Gastroesophageal sphincter (tissue), 3 donors: ENCODE data around the gene AAK1.

ENCODE experiments used
- EP300 ChIP-seq: sonication (generic); formaldehyde crosslinking; IDR thresholded peaks from one replicate; pipeline ENCODE4 v1.6.1; 2017; ENCODE audit warnings: antibody characterized with exemption, mild to moderate bottlenecking
- POLR2A ChIP-seq, 2 donors: fragments of 450-650 bp; IDR thresholded peaks; one replicate each; pipeline ENCODE4 v1.6.1; 2017; ENCODE audit warnings: antibody characterized with exemption in 2 of 2, mild to moderate bottlenecking in 2 of 2, moderate library complexity in 1 of 2
- POLR2AphosphoS5 ChIP-seq: sonication (generic); formaldehyde crosslinking; IDR thresholded peaks from one replicate; pipeline ENCODE4 v1.6.1; 2017; ENCODE audit warnings: antibody characterized with exemption
- TF ChIP-seq, protein P1 (sequence below), 4 experiments: fragments of 200-600 bp in 2 of 4; fragments of 450-650 bp in 2 of 4; sonication (generic) in 1 of 4; IDR thresholded peaks; one replicate each; pipeline ENCODE4 v1.5.1; 2017 to 2019; ENCODE audit warnings: antibody characterized with exemption in 4 of 4, mild to moderate bottlenecking in 2 of 4, moderate library complexity in 2 of 4

- TF ChIP-seq, protein P1, sequence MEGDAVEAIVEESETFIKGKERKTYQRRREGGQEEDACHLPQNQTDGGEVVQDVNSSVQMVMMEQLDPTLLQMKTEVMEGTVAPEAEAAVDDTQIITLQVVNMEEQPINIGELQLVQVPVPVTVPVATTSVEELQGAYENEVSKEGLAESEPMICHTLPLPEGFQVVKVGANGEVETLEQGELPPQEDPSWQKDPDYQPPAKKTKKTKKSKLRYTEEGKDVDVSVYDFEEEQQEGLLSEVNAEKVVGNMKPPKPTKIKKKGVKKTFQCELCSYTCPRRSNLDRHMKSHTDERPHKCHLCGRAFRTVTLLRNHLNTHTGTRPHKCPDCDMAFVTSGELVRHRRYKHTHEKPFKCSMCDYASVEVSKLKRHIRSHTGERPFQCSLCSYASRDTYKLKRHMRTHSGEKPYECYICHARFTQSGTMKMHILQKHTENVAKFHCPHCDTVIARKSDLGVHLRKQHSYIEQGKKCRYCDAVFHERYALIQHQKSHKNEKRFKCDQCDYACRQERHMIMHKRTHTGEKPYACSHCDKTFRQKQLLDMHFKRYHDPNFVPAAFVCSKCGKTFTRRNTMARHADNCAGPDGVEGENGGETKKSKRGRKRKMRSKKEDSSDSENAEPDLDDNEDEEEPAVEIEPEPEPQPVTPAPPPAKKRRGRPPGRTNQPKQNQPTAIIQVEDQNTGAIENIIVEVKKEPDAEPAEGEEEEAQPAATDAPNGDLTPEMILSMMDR (IDR thresholded peaks at IDR 0.05), result no peak
- TF ChIP-seq POLR2A (IDR thresholded peaks at IDR 0.05) (no peak), EP300 (no peak), POLR2AphosphoS5 (no peak)
These were observed 49.2 kb downstream of the AAK1 start for GRCh38 chr2:69594341-69594740.
